Measurements from ENCODE around the gene CGB7.

The CGB7 gene

DNA sequence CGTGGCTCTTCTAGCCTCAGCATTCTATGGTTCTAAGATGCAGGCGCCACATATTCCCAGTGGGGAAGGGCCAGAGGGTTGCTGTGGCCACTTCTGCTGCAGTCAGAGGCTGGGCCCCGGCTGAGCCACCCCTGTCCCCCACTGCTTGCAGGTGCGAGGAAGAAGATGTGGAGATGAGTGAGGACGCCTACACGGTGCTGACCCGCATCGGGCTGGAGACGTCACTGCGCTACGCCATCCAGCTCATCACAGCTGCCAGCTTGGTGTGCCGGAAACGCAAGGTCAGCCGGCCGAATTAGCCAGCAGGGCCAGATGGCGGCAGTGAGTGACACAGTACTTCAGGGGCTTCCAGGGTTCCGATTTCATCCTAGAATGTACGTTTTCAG is 42.7 kb downstream of the CGB7 start:
- no peak for DNase-seq

DNA sequence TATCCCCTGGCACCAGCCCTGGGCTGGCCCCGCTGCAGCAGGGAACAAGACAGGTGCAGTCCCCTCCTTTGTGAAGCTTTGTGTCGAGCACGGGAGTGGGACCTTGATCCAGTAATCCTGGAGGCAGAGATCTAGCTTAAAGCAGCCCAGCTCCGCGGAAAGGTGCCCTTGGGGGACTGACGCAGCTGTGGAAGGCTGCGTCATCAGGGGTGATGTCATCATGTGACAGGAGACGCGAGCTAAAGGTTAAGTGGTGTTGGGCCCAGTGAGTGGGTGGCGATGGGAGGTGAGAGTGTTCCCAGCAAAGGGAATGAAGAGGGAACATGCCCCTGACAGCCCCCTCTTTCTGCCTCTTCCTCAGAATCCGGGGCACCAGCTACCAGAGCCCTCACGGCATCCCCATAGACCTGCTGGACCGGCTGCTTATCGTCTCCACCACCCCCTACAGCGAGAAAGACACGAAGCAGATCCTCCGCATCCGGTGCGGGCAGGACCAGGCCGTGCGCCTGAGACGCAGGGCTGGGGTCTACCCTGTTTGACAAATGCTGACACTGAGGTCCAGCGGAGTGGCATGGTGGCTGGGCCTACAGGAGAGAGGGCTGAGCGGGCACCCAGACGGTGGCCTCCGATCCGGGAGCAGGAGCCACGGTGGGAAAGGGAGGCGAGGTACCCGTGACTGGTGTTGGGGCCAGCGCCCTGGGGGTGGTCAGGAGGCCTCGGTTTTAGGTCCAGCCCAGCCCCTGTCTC is 43.3 kb downstream of the CGB7 start:
- DNase-seq: no peak

DNA sequence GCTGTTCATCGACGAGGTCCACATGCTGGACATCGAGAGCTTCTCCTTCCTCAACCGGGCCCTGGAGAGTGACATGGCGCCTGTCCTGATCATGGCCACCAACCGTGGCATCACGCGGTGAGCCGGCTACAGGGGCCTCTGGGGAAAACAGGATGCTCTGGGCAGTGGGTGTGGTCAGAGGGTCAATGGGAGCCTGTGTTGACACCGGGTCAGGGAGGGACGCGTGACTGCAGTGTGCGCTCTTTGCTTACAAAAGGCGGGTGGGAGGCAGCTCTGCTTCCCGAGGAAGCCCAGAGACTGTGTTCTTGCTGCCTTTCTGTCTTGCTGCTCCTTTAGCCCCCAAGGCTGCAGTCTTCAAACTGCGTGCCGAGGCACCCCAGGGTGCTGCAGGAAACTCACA is 46.4 kb downstream of the CGB7 start:
- DNase-seq: no peak

DNA sequence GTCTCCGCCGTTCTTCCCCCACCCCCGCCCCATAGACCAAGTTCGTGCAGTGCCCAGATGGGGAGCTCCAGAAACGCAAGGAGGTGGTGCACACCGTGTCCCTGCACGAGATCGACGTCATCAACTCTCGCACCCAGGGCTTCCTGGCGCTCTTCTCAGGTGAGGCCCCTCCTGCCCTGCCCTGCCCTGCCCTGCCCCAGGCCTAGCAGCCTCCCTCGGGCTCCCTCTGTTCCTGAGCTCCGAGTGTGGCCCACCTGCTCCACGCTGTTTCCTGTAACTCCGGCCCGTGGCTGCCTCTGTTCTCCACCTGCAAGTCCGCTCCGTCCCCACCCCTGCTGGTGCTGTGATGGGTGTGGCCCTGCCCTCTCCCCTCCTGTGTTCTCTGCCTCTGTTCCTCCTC is 47.1 kb downstream of the CGB7 start:
- no peak for DNase-seq

DNA sequence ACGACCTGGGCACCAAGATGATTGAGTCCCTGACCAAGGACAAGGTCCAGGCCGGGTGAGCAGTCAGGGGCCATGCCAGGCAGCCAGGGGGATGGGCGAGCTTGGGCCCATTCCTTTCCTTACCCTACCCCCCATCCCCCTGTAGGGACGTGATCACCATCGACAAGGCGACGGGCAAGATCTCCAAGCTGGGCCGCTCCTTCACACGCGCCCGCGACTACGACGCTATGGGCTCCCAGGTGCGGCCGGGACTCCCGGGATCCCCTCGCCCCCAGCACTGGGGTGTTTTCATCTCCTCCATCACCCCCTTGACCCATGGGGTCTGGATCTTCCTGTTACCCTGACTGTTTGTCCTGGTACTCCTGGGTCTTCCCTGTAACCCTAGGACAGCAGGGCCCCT is 47.7 kb downstream of the CGB7 start:
- DNase-seq: no peak

DNA sequence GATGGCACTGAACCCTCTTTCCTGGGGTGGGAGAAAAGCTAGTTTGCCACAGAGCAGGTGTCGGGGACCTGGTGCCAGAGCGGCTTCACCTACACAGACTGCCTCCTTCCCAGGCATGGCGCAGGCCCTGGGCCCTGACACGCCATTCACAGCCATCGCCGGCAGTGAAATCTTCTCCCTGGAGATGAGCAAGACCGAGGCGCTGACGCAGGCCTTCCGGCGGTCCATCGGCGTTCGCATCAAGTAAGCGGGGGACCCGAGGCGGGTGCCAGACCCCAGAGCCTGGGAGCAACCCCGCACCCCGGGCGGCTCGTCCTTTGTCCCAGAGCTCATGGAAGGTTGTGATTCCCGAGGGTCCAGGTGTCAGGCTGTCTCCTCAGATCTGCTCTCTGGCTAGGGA is 50.6 kb downstream of the CGB7 start:
- no peak for DNase-seq

DNA sequence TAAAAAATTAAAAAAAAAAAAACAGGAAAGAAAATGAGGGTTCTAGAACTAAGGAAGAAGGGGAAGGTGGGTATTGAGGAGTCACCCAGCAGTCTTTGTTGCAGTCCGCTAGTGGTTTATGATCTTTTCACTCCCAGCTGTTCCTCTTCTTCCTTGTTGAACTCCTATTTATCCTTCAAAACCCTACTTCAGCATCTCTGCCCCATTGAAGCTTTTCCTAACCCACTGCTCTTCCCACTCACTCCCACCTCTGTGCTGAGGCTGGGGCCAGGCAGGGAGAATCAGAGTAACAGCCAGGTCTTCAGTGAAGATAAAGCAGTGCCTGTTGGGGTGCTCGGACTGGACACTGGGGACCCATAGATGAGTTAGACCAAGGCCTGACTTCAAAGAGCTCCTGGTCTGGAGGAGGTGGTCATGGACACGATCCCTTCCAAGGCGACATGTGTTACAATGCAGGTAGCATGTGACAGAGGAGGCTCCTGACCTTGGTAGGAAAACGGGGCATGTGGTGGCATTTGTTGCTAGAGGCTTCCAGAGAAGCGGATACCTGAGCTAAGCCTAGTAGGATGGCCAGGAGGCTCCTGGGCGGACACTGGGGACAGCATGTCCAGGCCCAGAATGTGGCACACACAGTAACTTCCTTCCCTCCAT is 52.5 kb downstream of the CGB7 start:
- no peak for DNase-seq

Data from NCI-H2107 (cell line).